ENCODE results near the gene ZMYND10.

The ZMYND10 gene

DNA sequence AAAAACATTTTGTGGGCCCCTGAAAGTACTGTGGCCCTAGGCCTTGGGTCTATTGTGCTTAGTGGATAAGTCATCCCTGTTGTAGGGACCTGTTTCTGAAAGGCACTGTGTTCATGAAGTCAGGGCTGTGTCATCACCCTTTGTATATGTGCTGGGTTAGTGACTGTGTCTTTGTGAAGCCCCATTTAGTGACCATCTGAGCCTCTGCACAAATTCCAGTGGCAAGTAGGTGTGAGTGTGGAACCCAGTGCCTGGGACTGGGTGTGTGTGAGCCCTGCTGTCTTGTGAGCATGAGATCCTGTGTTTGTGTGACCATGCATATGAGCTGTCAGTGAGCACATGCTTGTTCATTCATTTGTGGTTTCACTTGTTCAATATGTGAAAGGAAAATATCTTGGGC, 40.9 kb downstream of the ZMYND10 start:
- intact Hi-C loops (cut with micrococcal nuclease), result no loop called here
- H3K9me3 Mint-ChIP-seq, result no peaks in the 10 kb centered on the region
- H3K27me3 Mint-ChIP-seq, result no peaks in the 10 kb centered on the region
- peaks cover 2% of the 10 kb centered on the region for H3K36me3 Mint-ChIP-seq (ENCODE audit: low read depth)
- peaks cover 30% of the 10 kb centered on the region for H3K4me1 Mint-ChIP-seq (ENCODE audit: low read depth)
- no peak overlapping the region for H3K4me3 Mint-ChIP-seq
- H3K27ac Mint-ChIP-seq, result no peak overlapping the region

- peaks cover 32% of the 10 kb centered on the region for H3K4me1 Mint-ChIP-seq (ENCODE audit: low read depth)
- intact Hi-C loops (cut with micrococcal nuclease), result no loop called here
- peaks cover 7% of the 10 kb centered on the region for H3K36me3 Mint-ChIP-seq (ENCODE audit: low read depth)
- H3K4me3 Mint-ChIP-seq, result no peak within 1 kb of the TSS
- H3K27ac Mint-ChIP-seq, result peak within 1 kb of the TSS; percentile 62
- no peaks in the 10 kb centered on the region for H3K9me3 Mint-ChIP-seq
- H3K27me3 Mint-ChIP-seq, result no peaks in the 10 kb centered on the region
Measured at GRCh38 chr3:50303013-50303815, 42.3 kb downstream of the ZMYND10 start, which contains the start of gene HYAL1. TSS of gene HYAL1 (minus strand) at chr3:50303574. CDS start at chr3:50302956, 618 bp downstream.

DNA sequence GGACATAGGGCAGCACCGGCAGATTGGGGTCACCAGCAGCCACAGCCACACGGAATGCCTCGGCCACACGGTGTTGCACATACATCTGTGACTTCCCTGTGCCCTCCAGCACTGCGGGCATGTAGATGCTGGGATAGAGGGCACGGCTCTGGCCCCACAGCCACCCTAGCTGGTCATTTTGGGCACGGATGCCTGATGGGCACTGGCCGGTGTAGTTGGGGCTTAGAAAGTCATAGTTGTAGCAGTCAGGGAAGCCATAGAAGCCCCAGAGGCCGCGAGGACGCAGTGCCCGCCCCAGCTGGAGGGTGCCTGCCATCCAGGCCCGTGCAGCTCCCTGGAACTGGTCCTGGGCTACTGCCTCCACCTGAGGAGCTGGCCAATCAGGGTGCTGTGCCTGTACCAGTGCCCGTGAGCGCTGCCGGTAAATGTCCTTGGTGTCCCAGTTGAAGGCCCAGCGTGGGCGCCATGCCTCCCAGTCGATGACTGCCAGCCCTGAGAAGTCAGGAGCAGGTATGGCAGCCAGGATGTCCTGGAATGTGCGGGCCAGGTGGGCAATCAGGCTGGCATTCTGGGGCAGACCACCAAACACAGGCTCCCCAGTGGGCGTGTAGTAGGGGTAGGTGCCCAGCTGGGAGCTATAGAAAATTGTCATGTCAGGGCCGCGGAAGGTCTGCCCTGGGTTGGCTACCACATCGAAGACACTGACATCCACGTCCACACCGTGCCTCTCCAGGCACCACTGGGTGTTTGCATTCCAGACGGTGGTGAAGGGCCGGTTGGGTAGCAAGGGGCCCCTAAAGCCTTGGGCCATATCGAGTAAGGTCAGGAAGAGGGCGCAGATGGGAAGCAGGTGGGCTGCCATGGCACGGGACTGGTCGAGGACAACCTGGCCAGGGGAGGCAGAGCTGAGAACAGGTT, 43.2 kb downstream of the ZMYND10 start:
- Mint-ChIP-seq H3K4me1 (ENCODE audit: low read depth) (peaks cover 41% of the 10 kb centered on the region), H3K27ac (peak overlapping the region; percentile 62), H3K36me3 (ENCODE audit: low read depth) (peaks cover 9% of the 10 kb centered on the region), H3K4me3 (no peak overlapping the region), H3K27me3 (no peaks in the 10 kb centered on the region), H3K9me3 (no peaks in the 10 kb centered on the region)
- intact Hi-C loops (cut with micrococcal nuclease), result no loop called here

- intact Hi-C loops (cut with micrococcal nuclease), result no loop called here
- Mint-ChIP-seq H3K9me3 (no peaks in the 10 kb centered on the region), H3K4me3 (peak overlapping the region; percentile 86), H3K27ac (peak overlapping the region; percentile 96), H3K4me1 (ENCODE audit: low read depth) (peaks cover 41% of the 10 kb centered on the region), H3K36me3 (ENCODE audit: low read depth) (peaks cover 19% of the 10 kb centered on the region), H3K27me3 (no peaks in the 10 kb centered on the region)
Measured at GRCh38 chr3:50300681-50301254, 44.8 kb downstream of the ZMYND10 start.

- H3K36me3 Mint-ChIP-seq (ENCODE audit: low read depth), result peaks cover 19% of the 10 kb centered on the region
- intact Hi-C loops (cut with micrococcal nuclease), result loop anchor here (1.0 kb wide), 1 partner anchor 21 kb away; no protein-coding TSS in a partner anchor
- H3K9me3 Mint-ChIP-seq, result no peaks in the 10 kb centered on the region
Measured at GRCh38 chr3:50299929-50300680, 45.4 kb downstream of the ZMYND10 start.

DNA sequence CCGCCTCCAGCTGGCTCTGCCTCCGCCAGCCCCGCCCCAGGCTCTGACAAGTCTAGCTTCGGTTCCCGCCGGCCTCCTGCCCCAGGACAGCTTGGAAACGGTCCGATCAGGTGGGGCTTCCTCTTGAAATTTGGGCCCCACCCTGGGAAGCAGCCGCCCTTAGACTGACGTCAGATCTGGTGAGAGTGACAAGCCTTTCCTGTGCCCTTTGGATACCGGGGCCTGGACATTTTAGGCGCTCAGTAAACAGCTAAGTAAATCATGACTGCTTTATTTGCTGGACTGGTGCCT, 45.9 kb downstream of the ZMYND10 start:
- H3K27me3 Mint-ChIP-seq, result no peaks in the 10 kb centered on the region

More at GRCh38 chr3:50299929-50300680, 45.4 kb downstream of the ZMYND10 start:
- H3K27me3 Mint-ChIP-seq, result no peaks in the 10 kb centered on the region
- peak overlapping the region; percentile 96 for H3K27ac Mint-ChIP-seq
- peak overlapping the region; percentile 86 for H3K4me3 Mint-ChIP-seq
- H3K4me1 Mint-ChIP-seq (ENCODE audit: low read depth), result peaks cover 41% of the 10 kb centered on the region

GRCh38 chr3:50298836-50299637, 46.5 kb downstream of the ZMYND10 start, which contains the start of the genes HYAL3 and NAA80:
TSS of gene HYAL3 (minus strand) at chr3:50299405. CDS start at chr3:50295602, 3,803 bp downstream.
TSS of gene NAA80 (minus strand) at chr3:50299405. CDS start at chr3:50297463, 1,942 bp downstream.
- Mint-ChIP-seq H3K36me3 (ENCODE audit: low read depth) (peaks cover 19% of the 10 kb centered on the region), H3K27me3 (no peaks in the 10 kb centered on the region), H3K4me3 (peak within 1 kb of the TSS; percentile 86), H3K9me3 (no peaks in the 10 kb centered on the region), H3K27ac (peak within 1 kb of the TSS; percentile 96), H3K4me1 (ENCODE audit: low read depth) (peaks cover 41% of the 10 kb centered on the region)
- intact Hi-C loops (cut with micrococcal nuclease), result loop anchor here (1.0 kb wide), 1 partner anchor 22 kb away; no protein-coding TSS in a partner anchor

More for the DNA sequence above, 45.9 kb downstream of the ZMYND10 start:
- H3K27ac Mint-ChIP-seq, result peak overlapping the region; percentile 96
- no peaks in the 10 kb centered on the region for H3K9me3 Mint-ChIP-seq
- peaks cover 19% of the 10 kb centered on the region for H3K36me3 Mint-ChIP-seq (ENCODE audit: low read depth)
- peaks cover 41% of the 10 kb centered on the region for H3K4me1 Mint-ChIP-seq (ENCODE audit: low read depth)
- peak overlapping the region; percentile 86 for H3K4me3 Mint-ChIP-seq
- intact Hi-C loops (cut with micrococcal nuclease), result loop anchor here (1.0 kb wide), 1 partner anchor 22 kb away; no protein-coding TSS in a partner anchor

DNA sequence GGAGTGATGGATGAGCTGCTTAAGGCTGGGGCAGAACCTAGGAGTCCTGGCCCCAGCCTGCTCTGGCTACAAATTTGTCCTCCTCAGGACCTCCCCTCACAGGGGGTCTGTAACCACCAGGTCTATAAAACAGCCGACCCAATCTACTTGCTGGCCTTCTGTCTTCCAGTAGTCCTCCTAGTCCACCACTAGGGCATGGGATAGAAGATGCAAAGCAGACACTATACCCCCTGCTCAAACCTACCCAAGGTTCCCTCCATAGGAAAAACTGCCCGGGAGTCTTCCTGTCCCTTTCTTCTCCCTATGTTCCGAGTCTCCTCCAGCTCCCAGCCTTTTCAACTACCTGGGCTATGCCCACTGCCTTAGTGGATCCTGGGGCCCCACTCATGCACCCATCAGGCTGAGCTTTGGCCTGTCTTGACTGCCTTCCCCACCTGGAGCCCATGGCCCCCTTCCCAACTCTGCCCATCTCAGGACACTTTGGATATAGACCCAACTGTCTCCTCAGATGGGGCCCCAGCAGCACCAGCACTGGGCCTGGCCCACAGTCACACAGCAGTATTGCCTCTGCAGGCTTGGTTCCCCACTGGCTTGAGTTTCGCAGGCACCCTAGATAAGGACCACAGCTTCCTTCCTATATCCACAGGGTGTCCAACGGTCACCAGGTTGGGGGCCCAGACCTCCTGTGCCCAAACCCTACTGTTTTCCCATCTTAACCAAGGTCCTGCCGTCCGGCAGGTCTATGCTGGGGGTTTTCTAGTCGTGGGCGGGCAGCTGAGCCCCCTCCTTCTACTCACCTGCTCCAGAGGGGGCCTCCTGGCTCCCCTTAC, 47.4 kb downstream of the ZMYND10 start:
- H3K4me1 Mint-ChIP-seq (ENCODE audit: low read depth), result peaks cover 37% of the 10 kb centered on the region
- H3K36me3 Mint-ChIP-seq (ENCODE audit: low read depth), result peaks cover 19% of the 10 kb centered on the region
- H3K27ac Mint-ChIP-seq, result peak overlapping the region; percentile 96
- H3K27me3 Mint-ChIP-seq, result no peaks in the 10 kb centered on the region
- intact Hi-C loops (cut with micrococcal nuclease), result no loop called here
- H3K9me3 Mint-ChIP-seq, result no peaks in the 10 kb centered on the region
- H3K4me3 Mint-ChIP-seq, result peak overlapping the region; percentile 86

DNA sequence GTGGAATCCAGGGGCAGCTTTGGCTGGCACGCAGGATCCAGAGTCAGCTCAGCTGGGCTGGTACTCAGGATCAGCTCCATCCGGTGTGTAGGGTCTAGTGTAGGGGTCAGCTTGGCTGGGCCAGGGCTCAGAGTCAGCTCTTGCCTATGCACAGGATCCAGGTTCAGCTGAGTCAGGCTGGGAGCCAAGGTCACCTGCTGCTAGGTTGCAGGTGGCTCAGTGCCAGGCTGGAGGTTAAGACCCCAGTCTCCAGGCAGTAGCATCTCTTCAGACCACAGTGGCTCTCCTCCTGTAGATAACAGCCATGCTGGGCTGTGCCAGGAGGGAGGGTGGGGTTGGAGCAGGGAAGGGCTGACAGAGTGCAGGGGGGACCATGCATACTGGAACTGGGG, 48.2 kb downstream of the ZMYND10 start:
- intact Hi-C loops (cut with micrococcal nuclease), result no loop called here
- H3K4me1 Mint-ChIP-seq (ENCODE audit: low read depth), result peaks cover 37% of the 10 kb centered on the region
- H3K4me3 Mint-ChIP-seq, result no peak overlapping the region
- peaks cover 19% of the 10 kb centered on the region for H3K36me3 Mint-ChIP-seq (ENCODE audit: low read depth)
- no peaks in the 10 kb centered on the region for H3K27me3 Mint-ChIP-seq
- no peaks in the 10 kb centered on the region for H3K9me3 Mint-ChIP-seq
- H3K27ac Mint-ChIP-seq, result peak overlapping the region; percentile 96

DNA sequence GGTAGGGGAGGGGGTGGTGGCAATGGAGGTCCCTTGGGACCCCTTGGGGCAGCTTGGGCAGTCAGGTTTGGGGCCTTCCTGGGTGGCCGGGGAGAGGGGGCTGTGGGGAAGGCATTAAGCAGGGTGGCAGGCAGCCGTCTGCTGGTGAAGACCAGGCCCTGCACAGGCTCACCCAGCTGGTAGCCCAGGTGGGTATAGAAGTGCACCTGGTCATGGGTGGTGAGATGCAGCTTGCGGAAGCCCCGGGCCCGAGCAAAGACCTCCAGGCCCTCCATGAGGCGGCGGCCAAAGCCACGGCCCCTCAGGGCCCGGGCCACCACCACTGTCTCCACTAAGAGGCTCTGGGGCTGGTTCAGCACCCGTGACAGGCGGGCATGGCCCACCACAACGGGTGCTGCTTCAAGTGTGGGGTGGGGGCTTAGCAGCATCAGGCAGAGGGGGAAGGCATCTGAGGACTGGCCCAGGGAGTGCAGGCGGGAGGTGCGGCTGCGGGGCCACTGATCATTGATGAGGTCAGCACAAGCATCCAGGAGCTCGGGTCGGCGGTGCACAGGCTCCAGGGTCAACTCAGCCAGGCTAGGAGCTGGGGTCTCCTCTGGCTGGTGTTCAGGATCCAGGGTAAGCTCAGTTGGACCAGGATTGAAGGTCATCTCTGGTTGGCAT, 48.7 kb downstream of the ZMYND10 start:
- no peak overlapping the region for H3K27ac Mint-ChIP-seq
- H3K9me3 Mint-ChIP-seq, result no peaks in the 10 kb centered on the region
- no peaks in the 10 kb centered on the region for H3K27me3 Mint-ChIP-seq
- intact Hi-C loops (cut with micrococcal nuclease), result no loop called here
- H3K36me3 Mint-ChIP-seq (ENCODE audit: low read depth), result peaks cover 19% of the 10 kb centered on the region
- peaks cover 35% of the 10 kb centered on the region for H3K4me1 Mint-ChIP-seq (ENCODE audit: low read depth)
- no peak overlapping the region for H3K4me3 Mint-ChIP-seq

DNA sequence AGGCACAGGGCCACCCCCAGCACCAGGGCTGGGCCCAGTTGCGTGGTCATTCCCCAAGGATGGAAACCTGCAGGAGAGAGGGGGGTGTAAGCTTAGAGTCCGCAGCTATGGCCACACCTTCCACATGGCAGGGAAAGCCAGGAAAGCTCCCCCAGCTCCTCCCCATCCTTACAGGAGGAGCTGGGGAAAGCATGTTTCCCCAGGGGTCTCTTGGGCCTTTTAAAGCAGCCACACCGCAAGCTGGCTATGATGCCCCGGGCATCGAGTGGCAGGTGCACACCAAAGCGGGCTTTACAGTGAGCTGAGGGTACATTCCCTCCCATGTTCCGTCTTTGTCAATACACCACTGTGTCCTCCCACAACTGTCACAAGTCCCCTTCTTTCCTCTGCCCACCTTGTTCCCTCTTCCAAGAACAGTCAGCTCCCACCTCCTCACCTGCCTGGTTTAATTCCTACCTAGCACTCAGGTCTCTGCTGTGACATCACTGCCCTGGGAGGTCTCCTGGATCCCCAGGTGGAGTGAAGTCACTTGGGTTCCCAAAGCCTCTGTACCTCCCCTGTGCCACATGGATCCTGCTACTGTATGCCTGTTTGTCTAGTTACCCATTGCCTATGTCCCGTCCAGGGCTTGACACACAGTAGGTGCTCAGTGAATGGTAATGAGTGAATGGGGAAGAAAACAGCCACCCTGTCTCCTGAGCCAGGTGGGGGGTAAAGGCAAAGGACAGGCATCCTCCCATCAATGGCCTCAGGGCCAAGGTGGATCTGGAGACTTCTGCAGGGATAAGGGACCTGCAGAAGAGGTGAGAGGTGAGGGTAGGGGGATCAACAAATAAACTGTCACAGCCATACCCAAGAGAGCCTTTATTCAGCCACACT, 49.7 kb downstream of the ZMYND10 start:
- H3K4me1 Mint-ChIP-seq (ENCODE audit: low read depth), result peaks cover 38% of the 10 kb centered on the region
- no peak overlapping the region for H3K4me3 Mint-ChIP-seq
- H3K9me3 Mint-ChIP-seq, result no peaks in the 10 kb centered on the region
- H3K27ac Mint-ChIP-seq, result no peak overlapping the region
- H3K36me3 Mint-ChIP-seq (ENCODE audit: low read depth), result peaks cover 19% of the 10 kb centered on the region
- H3K27me3 Mint-ChIP-seq, result no peaks in the 10 kb centered on the region
- intact Hi-C loops (cut with micrococcal nuclease), result no loop called here

Data from dendritic cell treated with granulocyte-macrophage colony-stimulating factor and Interleukin-4, amounts not matched to agents 40 ng/mL and 50 ng/mL, for 4 days (primary cell).